Measurements from ENCODE around the gene BSPRY. TPM values are rescaled to one million over a fixed set of nuclear protein-coding genes. Genes with fewer than 3 reads are reported as not detected.
A peak's percentile ranks its signal among the peaks of the same experiment; 100 is the strongest.

Gene BSPRY
- total RNA-seq = not detected
- polyA plus RNA-seq (2013, experiment 1 of 2) = 0.38 TPM
- 0.31 TPM for polyA plus RNA-seq (2013, experiment 2 of 2)
- total RNA-seq = 0 to 11.8 (median 0.85) reads per million in 172 experiments

DNA sequence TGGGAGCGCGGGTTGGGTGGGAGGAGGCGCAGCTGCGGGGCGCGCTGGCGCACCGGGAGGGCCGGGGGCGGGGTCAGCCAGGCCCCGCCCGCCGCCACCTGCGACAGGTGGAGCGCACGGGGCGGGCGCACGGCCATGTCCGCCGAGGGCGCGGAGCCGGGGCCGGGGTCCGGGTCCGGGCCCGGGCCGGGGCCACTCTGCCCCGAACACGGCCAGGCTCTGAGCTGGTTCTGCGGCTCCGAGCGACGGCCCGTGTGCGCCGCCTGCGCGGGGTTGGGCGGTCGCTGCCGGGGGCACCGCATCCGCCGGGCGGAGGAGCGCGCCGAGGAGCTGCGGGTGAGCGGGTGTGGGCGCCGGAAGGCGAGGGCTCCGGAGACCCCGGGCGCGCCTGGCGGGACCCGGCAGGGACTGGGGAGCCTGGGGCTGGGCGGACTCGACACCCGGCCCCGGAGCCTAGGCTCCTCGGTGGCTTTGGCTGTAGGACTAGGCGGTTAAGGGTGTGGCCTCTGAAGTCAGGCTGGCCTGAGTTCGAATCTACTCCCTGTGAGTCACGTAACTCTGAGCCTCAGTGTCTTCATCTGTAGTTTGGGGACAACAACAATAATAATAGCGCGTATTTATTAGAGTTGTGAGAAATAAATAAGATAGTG, at the start of gene BSPRY:
Gene BSPRY (plus strand): TSS at position 97 of the 650 bp plus-strand sequence. CDS start 39 bp downstream, at position 136.
- POLR2A ChIA-PET = interaction anchor here (1.3 to 1.6 kb wide), 2 partner anchors 10 to 27 kb away, joined by 4 to 7 read pairs; partner anchors contain the start of genes HDHD3 and WDR31
- CTCF ChIA-PET = interaction anchor here (2.1 kb wide), 1 partner anchor 10 kb away, joined by 6 read pairs; the partner anchor contains the start of gene WDR31
- intact Hi-C loops (cut with DNase I, micrococcal nuclease) = loop anchor here in 1 of 2 experiments (1.0 to 10.0 kb wide), 2 partner anchors 40 to 55 kb away; partner anchors contain the start of gene ALAD
- Mint-ChIP-seq H3K36me3 (ENCODE audit: low read depth) (no peaks in the 10 kb centered on the region), H3K4me1 (ENCODE audit: low read depth) (peaks cover 13% of the 10 kb centered on the region), H3K27ac (no peak within 1 kb of the TSS), H3K4me3 (peak within 1 kb of the TSS; percentile 81), H3K9me3 (no peaks in the 10 kb centered on the region), H3K27me3 (peaks cover 53% of the 10 kb centered on the region)
- no peaks in the 10 kb centered on the region for H3K9me3 ChIP-seq (ENCODE audit: control insufficient read depth in 1 of 2, insufficient read depth in 1 of 2, low read length in 2 of 2)
- DNase-seq (peak in 7 of 14 experiments; percentile 11 to 55 (median 34)), ATAC-seq (ENCODE audit: poor library complexity) (peak; percentile 81)
- H3K4me1 ChIP-seq (ENCODE audit: insufficient read depth, low read length) = peaks cover 20% of the 10 kb centered on the region
- H3K27me3 ChIP-seq (ENCODE audit: control insufficient read depth in 1 of 2, insufficient read depth in 2 of 2, low read length in 2 of 2) = peaks cover 8 to 15% of the 10 kb centered on the region in 2 experiments
- no peaks in the 10 kb centered on the region for H3K36me3 ChIP-seq (ENCODE audit: insufficient read depth, low read length)
- peak within 1 kb of the TSS; percentile 47 for H3K4me3 ChIP-seq (ENCODE audit: low read length)
- H3K27ac ChIP-seq (ENCODE audit: low read depth in 1 of 2, low read length in 2 of 2) = no peak within 1 kb of the TSS
- TF ChIP-seq, protein P1, sequence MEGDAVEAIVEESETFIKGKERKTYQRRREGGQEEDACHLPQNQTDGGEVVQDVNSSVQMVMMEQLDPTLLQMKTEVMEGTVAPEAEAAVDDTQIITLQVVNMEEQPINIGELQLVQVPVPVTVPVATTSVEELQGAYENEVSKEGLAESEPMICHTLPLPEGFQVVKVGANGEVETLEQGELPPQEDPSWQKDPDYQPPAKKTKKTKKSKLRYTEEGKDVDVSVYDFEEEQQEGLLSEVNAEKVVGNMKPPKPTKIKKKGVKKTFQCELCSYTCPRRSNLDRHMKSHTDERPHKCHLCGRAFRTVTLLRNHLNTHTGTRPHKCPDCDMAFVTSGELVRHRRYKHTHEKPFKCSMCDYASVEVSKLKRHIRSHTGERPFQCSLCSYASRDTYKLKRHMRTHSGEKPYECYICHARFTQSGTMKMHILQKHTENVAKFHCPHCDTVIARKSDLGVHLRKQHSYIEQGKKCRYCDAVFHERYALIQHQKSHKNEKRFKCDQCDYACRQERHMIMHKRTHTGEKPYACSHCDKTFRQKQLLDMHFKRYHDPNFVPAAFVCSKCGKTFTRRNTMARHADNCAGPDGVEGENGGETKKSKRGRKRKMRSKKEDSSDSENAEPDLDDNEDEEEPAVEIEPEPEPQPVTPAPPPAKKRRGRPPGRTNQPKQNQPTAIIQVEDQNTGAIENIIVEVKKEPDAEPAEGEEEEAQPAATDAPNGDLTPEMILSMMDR (IDR thresholded peaks at IDR 0.05) = no peak

DNA sequence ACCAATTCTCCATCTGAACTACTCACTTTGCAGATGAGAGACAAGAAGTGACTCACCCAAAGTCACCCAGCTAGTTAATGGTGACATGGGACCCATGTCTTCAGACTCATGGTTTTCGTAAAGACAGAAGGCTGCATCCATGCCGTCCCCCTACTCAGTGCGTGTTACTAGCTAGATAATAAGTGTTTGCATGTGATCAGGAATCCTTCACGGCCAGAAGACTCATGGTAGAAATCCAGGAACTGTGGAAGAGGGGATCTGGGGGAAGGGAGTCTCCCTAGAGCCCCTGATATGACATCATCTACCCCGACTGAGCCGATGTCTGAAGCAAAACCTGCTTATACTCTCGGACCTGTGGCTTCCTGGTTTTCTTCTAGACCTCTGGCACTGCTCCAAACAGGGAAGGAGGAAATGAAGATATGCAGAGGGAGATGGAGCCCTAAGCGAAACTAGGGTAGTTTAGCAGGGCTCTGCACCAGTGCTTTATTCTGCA, 49.5 kb upstream of the BSPRY start:
- H3K27ac ChIP-seq (ENCODE audit: low read depth in 1 of 2, low read length in 2 of 2) = no peak overlapping the region
- no peak overlapping the region for H3K4me3 Mint-ChIP-seq
- DNase-seq = peak in 3 of 14 experiments; percentile 5 to 23 (median 22)
- H3K4me1 Mint-ChIP-seq (ENCODE audit: low read depth) = no peaks in the 10 kb centered on the region
- H3K27ac Mint-ChIP-seq = no peak overlapping the region
- H3K27me3 ChIP-seq (ENCODE audit: control insufficient read depth in 1 of 2, insufficient read depth in 2 of 2, low read length in 2 of 2) = no peaks in the 10 kb centered on the region
- no peaks in the 10 kb centered on the region for H3K27me3 Mint-ChIP-seq
- no peak for ATAC-seq (ENCODE audit: poor library complexity)
- no peak overlapping the region for H3K4me3 ChIP-seq (ENCODE audit: low read length)
- H3K4me1 ChIP-seq (ENCODE audit: insufficient read depth, low read length) = no peaks in the 10 kb centered on the region
- intact Hi-C loops (cut with DNase I, micrococcal nuclease) = no loop called here
- POLR2A ChIA-PET = no interaction called here
- CTCF ChIA-PET = no interaction called here
- no peaks in the 10 kb centered on the region for H3K9me3 ChIP-seq (ENCODE audit: control insufficient read depth in 1 of 2, insufficient read depth in 1 of 2, low read length in 2 of 2)
- TF ChIP-seq, protein P1 (IDR thresholded peaks at IDR 0.05) = no peak
- H3K36me3 Mint-ChIP-seq (ENCODE audit: low read depth) = no peaks in the 10 kb centered on the region
- H3K9me3 Mint-ChIP-seq = no peaks in the 10 kb centered on the region
- no peaks in the 10 kb centered on the region for H3K36me3 ChIP-seq (ENCODE audit: insufficient read depth, low read length)

GRCh38 chr9:113301548-113301947, 47.8 kb upstream of the BSPRY start:
- TF ChIP-seq, protein P1 (IDR thresholded peaks at IDR 0.05) = no peak
- Histone ChIP-seq H3K9me3 (ENCODE audit: control insufficient read depth in 1 of 2, insufficient read depth in 1 of 2, low read length in 2 of 2) (no peaks in the 10 kb centered on the region), H3K27ac (ENCODE audit: low read depth in 1 of 2, low read length in 2 of 2) (no peak overlapping the region), H3K4me3 (ENCODE audit: low read length) (no peak overlapping the region), H3K4me1 (ENCODE audit: insufficient read depth, low read length) (no peaks in the 10 kb centered on the region), H3K36me3 (ENCODE audit: insufficient read depth, low read length) (no peaks in the 10 kb centered on the region), H3K27me3 (ENCODE audit: control insufficient read depth in 1 of 2, insufficient read depth in 2 of 2, low read length in 2 of 2) (no peaks in the 10 kb centered on the region)
- no peak for ATAC-seq (ENCODE audit: poor library complexity)
- no peak for DNase-seq
- Mint-ChIP-seq H3K27me3 (no peaks in the 10 kb centered on the region), H3K4me1 (ENCODE audit: low read depth) (no peaks in the 10 kb centered on the region), H3K4me3 (no peak overlapping the region), H3K36me3 (ENCODE audit: low read depth) (no peaks in the 10 kb centered on the region), H3K9me3 (no peaks in the 10 kb centered on the region), H3K27ac (no peak overlapping the region)
- POLR2A ChIA-PET = no interaction called here
- intact Hi-C loops (cut with DNase I, micrococcal nuclease) = no loop called here
- CTCF ChIA-PET = no interaction called here
